CD4-positive, alpha-beta memory T cell (primary cell): Measurements from ENCODE around the gene NEU1. TPM values are rescaled to one million over a fixed set of nuclear protein-coding genes. Genes with fewer than 3 reads are reported as not detected.
"Not testable (repeated sequence)": the region's sequence is repeated elsewhere in the genome, so short reads cannot be mapped to it uniquely, and the experiment has no call there.

Experiments used
- CTCF ChIA-PET: fragments of 350-600 bp; sonication (Branson Sonifier 250); formaldehyde crosslinking; loops from one replicate; lab custom pipeline; 2021; ENCODE audit warnings: inconsistent platforms; ENCODE audit not compliant: partially characterized antibody; lab: Charles Lee
- POLR2A ChIA-PET: fragments of 350-600 bp; sonication (Branson Sonifier 250); formaldehyde crosslinking; loops from one replicate; lab custom pipeline; 2021; ENCODE audit not compliant: partially characterized antibody; lab: Charles Lee
- DNase-seq, 5 donors: peaks; one replicate each; pipeline versions ENCODE4 v3.0.0 to v3.0.0-alpha.2; 2020 to 2022; ENCODE audit warnings: mixed read lengths in 1 of 5
- H3K27ac ChIP-seq: one replicate; pipeline ENCODE4 v1.7.0; 2013; ENCODE audit warnings: low read depth, low read length
- H3K27me3 ChIP-seq: 2 replicates; pipeline ENCODE4 v1.7.0; 2013; ENCODE audit warnings: mild to moderate bottlenecking, low read length, moderate library complexity; ENCODE audit not compliant: insufficient read depth
- H3K36me3 ChIP-seq: 2 replicates; pipeline ENCODE4 v1.7.0; 2013; ENCODE audit warnings: mild to moderate bottlenecking, low read length, moderate library complexity; ENCODE audit not compliant: insufficient read depth
- H3K4me1 ChIP-seq: 2 replicates; pipeline ENCODE4 v1.7.0; 2013; ENCODE audit warnings: mild to moderate bottlenecking, low read length, moderate library complexity; ENCODE audit not compliant: insufficient read depth
- H3K4me3 ChIP-seq, 2 donors: one replicate each; pipeline ENCODE4 v1.7.0; 2013; ENCODE audit warnings: low read length in 2 of 2, mild to moderate bottlenecking in 1 of 2
- H3K9me3 ChIP-seq, 2 donors: one replicate each; pipeline ENCODE4 v1.7.0; 2013; ENCODE audit warnings: low read length in 2 of 2, control low read depth in 1 of 2; ENCODE audit not compliant: control insufficient read depth in 1 of 2
- H3K27ac Mint-ChIP-seq, 7 donors: one replicate each; pipeline ENCODE4 v1.8.0; 2020 to 2021; ENCODE audit warnings: mixed read lengths in 7 of 7, mild to moderate bottlenecking in 6 of 7, inconsistent platforms in 3 of 7, moderate library complexity in 3 of 7
- H3K27me3 Mint-ChIP-seq, 2 donors: one replicate each; pipeline ENCODE4 v1.8.0; 2020 to 2021; ENCODE audit warnings: mixed read lengths in 2 of 2
- H3K36me3 Mint-ChIP-seq, 2 donors: one replicate each; pipeline ENCODE4 v1.8.0; 2020 to 2021; ENCODE audit warnings: mixed read lengths in 2 of 2, inconsistent platforms in 1 of 2, mild to moderate bottlenecking in 1 of 2
- H3K4me1 Mint-ChIP-seq, 4 donors: one replicate each; pipeline ENCODE4 v1.8.0; 2020 to 2021; ENCODE audit warnings: mixed read lengths in 4 of 4, mild to moderate bottlenecking in 1 of 4
- H3K4me3 Mint-ChIP-seq, 8 donors: one replicate each; pipeline ENCODE4 v1.8.0; 2020 to 2021; ENCODE audit warnings: mixed read lengths in 8 of 8, mild to moderate bottlenecking in 7 of 8, moderate library complexity in 6 of 8, inconsistent platforms in 3 of 8
- H3K9me3 Mint-ChIP-seq, 8 donors: one replicate each; pipeline ENCODE4 v1.8.0; 2020 to 2021; ENCODE audit warnings: mixed read lengths in 8 of 8, mild to moderate bottlenecking in 5 of 8, inconsistent platforms in 3 of 8, moderate library complexity in 1 of 8
- intact Hi-C: fragments of 100-400 bp; cut with micrococcal nuclease; formaldehyde crosslinking; loops from one replicate; pipeline ENCODE4 v1.15.1; 2023
- polyA plus RNA-seq, 2 donors: library from polyadenylated mRNA; unstranded; fragments of 300-500 nt; fragmentation: Illumina TruSeq; gene quantifications; one replicate each; pipeline ENCODE4 v1.2.3, GENCODE V29; 2021
- total RNA-seq, 2 experiments: library from RNA; stranded (reverse); gene quantifications; one replicate each; pipeline ENCODE4 v1.2.3, GENCODE V29; 2021

NEU1 gene
- total and polyA plus RNA-seq, 4 experiments from 2014 or later, result 19.6 to 23.4 (median 21.8) TPM

DNA sequence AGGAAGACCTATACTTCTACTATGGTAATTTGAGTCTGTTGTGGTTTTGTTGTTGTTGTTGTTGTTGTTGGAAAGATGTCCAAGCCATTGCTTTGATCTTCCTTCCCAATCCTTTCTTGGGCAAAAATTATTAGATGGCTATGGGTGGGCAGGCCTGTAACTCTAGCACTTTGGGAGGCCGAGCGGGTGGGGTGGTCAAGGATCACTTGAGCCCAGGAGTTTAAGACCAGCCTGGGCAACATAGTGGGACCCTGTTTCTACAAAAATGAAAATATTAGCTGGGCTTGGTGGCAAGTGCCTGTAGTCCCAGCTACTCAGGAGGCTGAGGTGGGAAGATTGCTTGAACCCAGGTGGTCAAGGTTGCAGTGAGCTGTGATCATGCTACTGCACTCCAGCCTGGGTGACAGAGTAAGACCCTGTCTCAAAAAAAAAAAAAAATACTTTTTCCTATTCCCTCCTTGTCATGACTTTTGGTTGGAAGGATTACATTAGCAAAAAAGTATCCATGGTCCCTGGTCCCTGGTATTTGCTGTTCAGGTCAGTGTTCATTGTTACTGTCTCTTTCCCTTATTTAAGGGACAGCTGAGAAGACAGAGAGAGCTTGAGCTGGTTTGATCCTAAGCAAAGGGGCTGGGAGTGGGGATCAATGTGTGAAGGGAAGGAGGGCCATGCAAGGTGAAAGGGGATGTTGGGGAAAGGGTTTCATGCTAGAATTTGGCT lies 11.7 kb downstream of the NEU1 start:
- ChIA-PET POLR2A (no interaction called here), CTCF (no interaction called here)
- H3K27me3 Mint-ChIP-seq, result no peaks in the 10 kb centered on the region
- DNase-seq, result no peak
- Histone ChIP-seq H3K27ac (no peak overlapping the region), H3K36me3 (no peaks in the 10 kb centered on the region), H3K4me1 (no peaks in the 10 kb centered on the region), H3K27me3 (no peaks in the 10 kb centered on the region), H3K4me3 (no peak overlapping the region), H3K9me3 (no peaks in the 10 kb centered on the region)
- no peaks in the 10 kb centered on the region for H3K4me1 Mint-ChIP-seq
- H3K36me3 Mint-ChIP-seq, result no peaks in the 10 kb centered on the region
- intact Hi-C loops, result no loop called here
- H3K9me3 Mint-ChIP-seq, result no peaks in the 10 kb centered on the region
- H3K27ac Mint-ChIP-seq, result peak overlapping the region in 2 of 7 donors; percentile 42 to 61
- no peak overlapping the region for H3K4me3 Mint-ChIP-seq

DNA sequence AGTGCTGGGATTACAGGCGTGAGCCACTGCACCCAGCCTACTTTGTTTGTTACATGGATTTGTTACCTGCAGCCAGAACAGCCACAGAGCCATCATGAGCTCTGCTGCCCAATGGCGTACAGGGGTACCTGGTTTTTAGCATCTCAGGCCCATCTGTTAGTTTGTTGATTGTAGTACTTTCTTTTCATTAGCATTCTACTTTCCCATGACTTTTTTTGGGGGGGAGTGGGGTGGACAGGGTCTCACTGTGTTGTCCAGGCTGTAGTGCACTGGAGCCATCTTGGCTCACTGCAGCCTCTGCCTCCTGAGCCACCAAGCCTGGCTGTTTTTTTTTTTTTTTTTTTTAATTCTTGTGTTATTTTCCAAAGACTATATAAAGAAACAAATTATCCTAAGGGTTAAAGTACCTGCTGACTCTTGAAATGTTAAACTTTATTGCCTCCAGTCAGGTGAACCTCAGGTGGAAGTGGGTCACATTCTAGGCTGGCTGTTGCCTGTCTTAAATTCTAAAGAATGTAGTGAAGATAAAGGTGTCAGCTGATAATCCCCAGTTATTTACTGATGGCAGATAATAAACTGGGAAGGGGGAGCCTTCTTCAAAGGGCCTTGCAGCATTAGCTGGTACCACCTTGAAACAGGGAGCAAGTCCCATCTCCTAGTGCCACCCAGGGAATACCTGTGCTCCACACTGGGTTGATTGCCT lies 15.2 kb downstream of the NEU1 start:
- Mint-ChIP-seq H3K4me3 (no peak overlapping the region), H3K36me3 (no peaks in the 10 kb centered on the region), H3K27ac (peak overlapping the region in 1 of 7 donors; percentile 66), H3K27me3 (no peaks in the 10 kb centered on the region), H3K4me1 (peaks cover 0 to 3% (median 0%) of the 10 kb centered on the region in 4 donors), H3K9me3 (no peaks in the 10 kb centered on the region)
- intact Hi-C loops, result no loop called here
- H3K9me3 ChIP-seq, result no peaks in the 10 kb centered on the region
- no peak for DNase-seq
- H3K27ac ChIP-seq, result no peak overlapping the region
- no peak overlapping the region for H3K4me3 ChIP-seq
- H3K4me1 ChIP-seq, result no peaks in the 10 kb centered on the region
- POLR2A ChIA-PET, result interaction anchor here (0.7 to 1.4 kb wide), 3 partner anchors 10 to 12 kb away, joined by 3 to 5 read pairs (median 3); no protein-coding TSS in a partner anchor
- no peaks in the 10 kb centered on the region for H3K36me3 ChIP-seq
- CTCF ChIA-PET, result no interaction called here
- no peaks in the 10 kb centered on the region for H3K27me3 ChIP-seq

DNA sequence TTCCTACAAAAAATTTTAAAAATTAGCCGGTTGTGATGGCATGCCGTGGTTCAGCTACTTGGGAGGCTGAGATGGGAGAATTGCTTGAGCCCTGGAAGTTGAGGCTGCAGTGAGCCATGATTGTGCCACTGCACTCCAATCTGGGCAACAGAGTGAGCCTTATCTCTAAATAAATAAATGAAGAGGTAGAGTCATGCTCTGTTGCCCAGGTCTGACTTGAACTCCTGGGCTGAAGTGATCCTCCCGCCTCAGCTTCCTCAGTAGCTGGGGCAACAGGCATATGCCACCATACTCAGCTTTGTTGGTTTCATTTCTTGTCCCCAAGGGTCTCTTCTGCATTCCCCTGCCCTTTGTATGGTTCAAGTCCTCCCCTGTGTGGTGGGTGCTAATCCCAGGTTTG lies 18.1 kb downstream of the NEU1 start:
- intact Hi-C loops, result no loop called here
- H3K9me3 Mint-ChIP-seq, result no peaks in the 10 kb centered on the region
- H3K27me3 Mint-ChIP-seq, result no peaks in the 10 kb centered on the region
- ChIA-PET POLR2A (interaction anchor here (0.8 to 1.0 kb wide), 2 partner anchors 9 to 10 kb away, joined by 4 read pairs; no protein-coding TSS in a partner anchor), CTCF (interaction anchor here (1.2 kb wide), 1 partner anchor 163 kb away, joined by 3 read pairs; the partner anchor contains the start of gene LY6G5C)
- no peak for DNase-seq
- H3K4me3 Mint-ChIP-seq, result no peak overlapping the region
- H3K4me1 Mint-ChIP-seq, result peaks cover 0 to 6% (median 3%) of the 10 kb centered on the region in 4 donors
- Histone ChIP-seq H3K4me3 (no peak overlapping the region), H3K27ac (no peak overlapping the region), H3K4me1 (no peaks in the 10 kb centered on the region), H3K9me3 (no peaks in the 10 kb centered on the region), H3K27me3 (no peaks in the 10 kb centered on the region), H3K36me3 (peaks cover 14% of the 10 kb centered on the region)
- peaks cover 13 to 20% of the 10 kb centered on the region in 2 donors for H3K36me3 Mint-ChIP-seq
- no peak overlapping the region for H3K27ac Mint-ChIP-seq

DNA sequence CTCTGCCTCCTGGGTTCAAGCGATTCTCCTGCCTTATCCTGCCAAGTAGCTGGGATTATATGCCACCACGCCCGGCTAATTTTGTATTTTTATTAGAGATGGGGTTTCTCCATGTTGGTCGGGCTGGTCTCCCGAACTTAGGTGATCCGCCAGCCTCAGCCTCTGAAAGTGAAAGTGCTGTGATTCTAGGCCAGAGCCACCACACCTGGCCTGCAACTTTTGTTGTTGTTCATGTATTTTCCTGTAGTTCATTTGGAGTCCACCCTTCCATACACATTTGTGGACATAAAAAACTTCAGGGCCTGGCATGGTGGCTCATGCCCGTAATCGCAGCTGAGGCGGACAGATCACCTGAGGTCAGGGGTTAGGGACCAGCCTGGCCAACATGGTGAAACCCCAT lies 20.6 kb downstream of the NEU1 start:
- H3K27ac Mint-ChIP-seq, result peak overlapping the region in 1 of 7 donors; percentile 27

DNA sequence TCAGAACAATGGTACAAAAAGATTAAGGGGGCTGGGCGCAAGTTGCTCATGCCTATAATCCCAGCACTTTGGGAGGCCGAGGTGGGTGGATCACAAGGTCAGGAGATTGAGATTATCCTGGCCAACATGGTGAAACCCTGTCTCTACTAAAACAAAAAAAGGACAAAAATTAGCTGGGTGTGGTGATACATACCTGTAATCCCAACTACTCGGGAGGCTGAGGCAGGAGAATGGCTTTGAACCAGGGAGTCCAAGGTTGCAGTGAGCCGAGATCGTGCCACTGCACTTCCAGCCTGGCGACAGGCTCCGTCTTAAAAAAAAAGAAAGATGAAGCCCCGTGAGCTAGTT lies 22.9 kb downstream of the NEU1 start:
- peak overlapping the region in 1 of 7 donors; percentile 99 for H3K27ac Mint-ChIP-seq

More for the DNA sequence above, 20.6 kb downstream of the NEU1 start:
- no peaks in the 10 kb centered on the region for H3K27me3 ChIP-seq
- intact Hi-C loops, result no loop called here
- H3K9me3 ChIP-seq, result no peaks in the 10 kb centered on the region
- CTCF ChIA-PET, result no interaction called here
- POLR2A ChIA-PET, result no interaction called here
- peaks cover 24% of the 10 kb centered on the region for H3K4me1 ChIP-seq
- peaks cover 27 to 41% of the 10 kb centered on the region in 2 donors for H3K36me3 Mint-ChIP-seq
- H3K27me3 Mint-ChIP-seq, result no peaks in the 10 kb centered on the region
- H3K4me3 ChIP-seq, result no peak overlapping the region
- H3K27ac ChIP-seq, result no peak overlapping the region
- no peaks in the 10 kb centered on the region for H3K9me3 Mint-ChIP-seq
- peaks cover 38% of the 10 kb centered on the region for H3K36me3 ChIP-seq
- no peak for DNase-seq
- H3K4me3 Mint-ChIP-seq, result no peak overlapping the region
- peaks cover 13 to 28% (median 20%) of the 10 kb centered on the region in 4 donors for H3K4me1 Mint-ChIP-seq

DNA sequence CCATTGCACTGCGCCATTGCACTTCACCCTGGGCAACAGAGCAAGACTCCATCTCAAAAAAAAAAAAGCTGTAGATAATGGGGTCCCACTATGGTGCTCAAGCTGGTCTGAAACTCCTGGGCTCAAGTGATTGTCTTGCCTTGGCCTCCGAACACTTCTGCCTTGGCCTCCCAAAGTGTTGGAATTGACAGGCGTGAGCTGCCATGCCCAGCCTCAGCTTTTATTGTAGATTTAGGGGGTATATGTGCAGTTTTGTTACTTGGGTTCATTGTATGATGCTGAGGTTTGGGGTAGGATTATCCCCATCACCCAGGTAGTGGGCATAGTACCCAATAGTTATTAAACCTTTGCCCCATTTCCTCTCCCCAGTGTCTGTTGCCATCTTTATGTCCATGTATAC lies 23.7 kb downstream of the NEU1 start:
- Mint-ChIP-seq H3K27ac (peak overlapping the region in 6 of 7 donors; percentile 1 to 99 (median 62)), H3K27me3 (no peaks in the 10 kb centered on the region), H3K9me3 (no peaks in the 10 kb centered on the region), H3K4me3 (peak overlapping the region in 3 of 8 donors; percentile 38 to 65 (median 40)), H3K4me1 (peaks cover 25 to 54% (median 37%) of the 10 kb centered on the region in 4 donors), H3K36me3 (peaks cover 33 to 66% of the 10 kb centered on the region in 2 donors)
- H3K27me3 ChIP-seq, result no peaks in the 10 kb centered on the region
- no peak overlapping the region for H3K27ac ChIP-seq
- no peaks in the 10 kb centered on the region for H3K9me3 ChIP-seq
- H3K4me1 ChIP-seq, result peaks cover 37% of the 10 kb centered on the region
- DNase-seq, result no peak
- peaks cover 41% of the 10 kb centered on the region for H3K36me3 ChIP-seq
- intact Hi-C loops, result loop anchor here (10.0 kb wide), 1 partner anchor 136 kb away; the partner anchor contains the start of gene DXO
- no peak overlapping the region for H3K4me3 ChIP-seq
- POLR2A ChIA-PET, result interaction anchor here (0.9 to 4.8 kb wide), 5 partner anchors 20 to 258 kb away, joined by 3 to 43 read pairs (median 4); partner anchors contain the start of genes BAG6, C6orf47 and NEU1
- CTCF ChIA-PET, result interaction anchor here (0.6 to 1.4 kb wide), 7 partner anchors 9 to 113 kb away, joined by 3 to 5 read pairs (median 4); partner anchors contain the start of gene DDAH2

More for the DNA sequence above, 22.9 kb downstream of the NEU1 start:
- intact Hi-C loops, result loop anchor here (10.0 kb wide), 1 partner anchor 135 kb away; the partner anchor contains the start of gene DXO
- not testable (repeated sequence) for H3K9me3 ChIP-seq, H3K4me3 Mint-ChIP-seq, H3K9me3 Mint-ChIP-seq, H3K27ac ChIP-seq, DNase-seq, H3K27me3 ChIP-seq, H3K27me3 Mint-ChIP-seq, H3K4me3 ChIP-seq
- ChIA-PET CTCF (interaction anchor here (1.3 to 1.4 kb wide), 2 partner anchors 10 to 17 kb away, joined by 4 read pairs; no protein-coding TSS in a partner anchor), POLR2A (interaction anchor here (0.6 to 1.3 kb wide), 4 partner anchors 10 to 179 kb away, joined by 3 to 9 read pairs (median 4); partner anchors contain the start of genes C6orf47 and NEU1)
- peaks cover 41% of the 10 kb centered on the region for H3K36me3 ChIP-seq
- H3K4me1 ChIP-seq, result peaks cover 37% of the 10 kb centered on the region
- H3K4me1 Mint-ChIP-seq, result peaks cover 24 to 46% (median 33%) of the 10 kb centered on the region in 4 donors
- H3K36me3 Mint-ChIP-seq, result peaks cover 33 to 60% of the 10 kb centered on the region in 2 donors
